Activated B cell treated with CpG ODN at 0.5 μM for 24 hours (primary cell): ENCODE results near the gene MTARC1. TPM values are rescaled to one million over a fixed set of nuclear protein-coding genes. Genes with fewer than 3 reads are reported as not detected.
A peak's percentile ranks its signal among the peaks of the same experiment; 100 is the strongest.

ENCODE experiments used
- ATAC-seq: fragments of 200-7000 bp; cut with Tn5 transposase; one replicate; pipeline ENCODE4 v1.10.0; 2021; ENCODE audit warnings: low read depth, mild to moderate bottlenecking, moderate library complexity
- CTCF ChIA-PET: fragments of 350-600 bp; sonication (Branson Sonifier 250); formaldehyde crosslinking; loops from one replicate; lab custom pipeline; 2021; ENCODE audit warnings: antibody characterized with exemption; lab: Charles Lee
- POLR2A ChIA-PET: fragments of 350-600 bp; sonication (Branson Sonifier 250); formaldehyde crosslinking; loops from one replicate; lab custom pipeline; 2021; ENCODE audit warnings: antibody characterized with exemption; lab: Charles Lee
- DNase-seq: peaks from one replicate; pipeline ENCODE4 v3.0.0; 2022
- H3K27ac Mint-ChIP-seq: one replicate; pipeline ENCODE4 v1.8.0; 2020; ENCODE audit warnings: mixed read lengths
- H3K27me3 Mint-ChIP-seq: one replicate; pipeline ENCODE4 v1.8.0; 2021; ENCODE audit warnings: mixed read lengths
- H3K36me3 Mint-ChIP-seq: one replicate; pipeline ENCODE4 v1.8.0; 2021; ENCODE audit warnings: low read depth, mixed read lengths
- H3K4me1 Mint-ChIP-seq: one replicate; pipeline ENCODE4 v1.8.0; 2021; ENCODE audit warnings: mixed read lengths
- H3K4me3 Mint-ChIP-seq: one replicate; pipeline ENCODE4 v1.8.0; 2020; ENCODE audit warnings: mild to moderate bottlenecking, mixed read lengths
- H3K9me3 Mint-ChIP-seq: one replicate; pipeline ENCODE4 v1.8.0; 2020; ENCODE audit warnings: mixed read lengths
- intact Hi-C: fragments of 100-400 bp; cut with micrococcal nuclease; formaldehyde crosslinking; loops from one replicate; pipeline ENCODE4 v1.15.1; 2024
- total RNA-seq: library from RNA; stranded (reverse); gene quantifications from 2 replicates; pipeline ENCODE4 v1.2.3, GENCODE V29; 2022
- TF ChIP-seq, protein P1 (sequence below): fragments of 200-600 bp; IDR thresholded peaks from one replicate; pipeline ENCODE4 v1.8.0; 2022; ENCODE audit warnings: antibody characterized with exemption, mild to moderate bottlenecking

Gene MTARC1
- total RNA-seq, 1 donor from 2014 or later: 2.2 TPM

DNA sequence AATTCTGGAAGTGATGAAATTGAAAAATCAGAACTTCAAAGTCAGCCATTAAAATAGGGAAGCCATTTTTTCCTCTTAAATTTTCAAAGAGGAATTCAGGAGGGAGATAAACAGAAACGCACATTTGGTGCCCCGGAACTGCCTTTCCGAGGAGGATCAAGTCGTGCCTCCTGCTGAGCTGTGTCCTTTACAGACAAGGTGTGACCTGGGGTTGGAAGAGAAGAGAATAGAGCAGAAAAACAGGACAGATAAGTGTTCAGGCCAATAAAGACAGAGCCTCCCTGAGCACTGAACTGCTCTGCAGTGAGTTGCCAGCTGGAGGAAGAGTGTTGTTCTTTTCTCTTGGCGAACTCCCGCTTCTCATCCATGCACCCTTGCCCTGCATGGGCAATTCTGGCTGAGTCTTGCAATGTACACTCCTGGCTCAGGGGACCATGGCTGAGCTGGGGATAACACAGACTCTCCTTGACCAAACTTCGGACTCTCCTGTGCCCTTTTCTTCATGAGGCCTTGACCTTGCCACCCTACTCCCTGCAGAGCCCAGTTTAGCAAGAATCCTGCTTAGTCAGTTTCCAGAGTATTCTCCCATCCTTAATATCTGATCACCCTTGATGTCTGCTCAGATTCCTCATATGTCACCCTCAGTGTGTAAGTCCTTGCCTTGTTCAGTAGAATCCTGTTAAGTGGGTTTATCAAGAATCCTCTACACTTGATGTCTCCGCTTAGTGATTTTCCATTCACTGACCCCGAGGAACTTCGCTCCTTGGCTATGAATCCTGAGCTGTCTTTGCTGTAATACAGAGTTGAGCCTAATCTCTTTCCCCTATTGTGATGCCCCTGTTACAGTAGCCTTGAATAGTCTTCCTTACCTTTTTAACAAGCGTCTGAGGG lies 1.3 kb upstream of the MTARC1 start:
- peaks cover 2% of the 10 kb centered on the region for H3K36me3 Mint-ChIP-seq
- DNase-seq (no peak), ATAC-seq (no peak)
- intact Hi-C loops: no loop called here
- H3K27ac Mint-ChIP-seq: no peak overlapping the region
- CTCF ChIA-PET: interaction anchor here (1.0 to 2.3 kb wide), 3 partner anchors 9 to 13 kb away, joined by 3 to 7 read pairs (median 3); no protein-coding TSS in a partner anchor
- peaks cover 8% of the 10 kb centered on the region for H3K4me1 Mint-ChIP-seq
- TF ChIP-seq, protein P1, sequence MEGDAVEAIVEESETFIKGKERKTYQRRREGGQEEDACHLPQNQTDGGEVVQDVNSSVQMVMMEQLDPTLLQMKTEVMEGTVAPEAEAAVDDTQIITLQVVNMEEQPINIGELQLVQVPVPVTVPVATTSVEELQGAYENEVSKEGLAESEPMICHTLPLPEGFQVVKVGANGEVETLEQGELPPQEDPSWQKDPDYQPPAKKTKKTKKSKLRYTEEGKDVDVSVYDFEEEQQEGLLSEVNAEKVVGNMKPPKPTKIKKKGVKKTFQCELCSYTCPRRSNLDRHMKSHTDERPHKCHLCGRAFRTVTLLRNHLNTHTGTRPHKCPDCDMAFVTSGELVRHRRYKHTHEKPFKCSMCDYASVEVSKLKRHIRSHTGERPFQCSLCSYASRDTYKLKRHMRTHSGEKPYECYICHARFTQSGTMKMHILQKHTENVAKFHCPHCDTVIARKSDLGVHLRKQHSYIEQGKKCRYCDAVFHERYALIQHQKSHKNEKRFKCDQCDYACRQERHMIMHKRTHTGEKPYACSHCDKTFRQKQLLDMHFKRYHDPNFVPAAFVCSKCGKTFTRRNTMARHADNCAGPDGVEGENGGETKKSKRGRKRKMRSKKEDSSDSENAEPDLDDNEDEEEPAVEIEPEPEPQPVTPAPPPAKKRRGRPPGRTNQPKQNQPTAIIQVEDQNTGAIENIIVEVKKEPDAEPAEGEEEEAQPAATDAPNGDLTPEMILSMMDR: no peak
- POLR2A ChIA-PET: no interaction called here
- peaks cover 4% of the 10 kb centered on the region for H3K9me3 Mint-ChIP-seq
- peaks cover 20% of the 10 kb centered on the region for H3K27me3 Mint-ChIP-seq
- H3K4me3 Mint-ChIP-seq: no peak overlapping the region

DNA sequence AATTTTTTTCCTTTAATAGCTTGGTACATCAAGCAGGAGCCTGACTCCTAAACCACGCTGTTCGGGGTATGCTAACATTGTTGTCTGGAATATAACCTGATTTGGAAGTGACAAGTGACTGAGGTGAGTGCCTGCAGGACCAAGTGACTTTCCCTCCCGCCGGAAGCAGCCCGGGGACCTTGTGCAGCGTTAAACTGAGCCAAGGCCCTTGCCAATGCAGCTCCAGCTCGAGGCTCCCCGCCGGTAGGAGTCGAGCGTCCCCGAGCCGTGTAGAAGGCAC lies 716 bp upstream of the MTARC1 start:
- Mint-ChIP-seq H3K36me3 (peaks cover 2% of the 10 kb centered on the region), H3K4me1 (peaks cover 8% of the 10 kb centered on the region), H3K9me3 (peaks cover 4% of the 10 kb centered on the region), H3K4me3 (peak overlapping the region; percentile 44), H3K27me3 (peaks cover 20% of the 10 kb centered on the region), H3K27ac (no peak overlapping the region)
- TF ChIP-seq, protein P1: no peak
- ATAC-seq (no peak), DNase-seq (no peak)
- intact Hi-C loops: no loop called here
- CTCF ChIA-PET: interaction anchor here (1.0 to 2.3 kb wide), 3 partner anchors 9 to 14 kb away, joined by 3 to 7 read pairs (median 3); no protein-coding TSS in a partner anchor
- POLR2A ChIA-PET: no interaction called here

DNA sequence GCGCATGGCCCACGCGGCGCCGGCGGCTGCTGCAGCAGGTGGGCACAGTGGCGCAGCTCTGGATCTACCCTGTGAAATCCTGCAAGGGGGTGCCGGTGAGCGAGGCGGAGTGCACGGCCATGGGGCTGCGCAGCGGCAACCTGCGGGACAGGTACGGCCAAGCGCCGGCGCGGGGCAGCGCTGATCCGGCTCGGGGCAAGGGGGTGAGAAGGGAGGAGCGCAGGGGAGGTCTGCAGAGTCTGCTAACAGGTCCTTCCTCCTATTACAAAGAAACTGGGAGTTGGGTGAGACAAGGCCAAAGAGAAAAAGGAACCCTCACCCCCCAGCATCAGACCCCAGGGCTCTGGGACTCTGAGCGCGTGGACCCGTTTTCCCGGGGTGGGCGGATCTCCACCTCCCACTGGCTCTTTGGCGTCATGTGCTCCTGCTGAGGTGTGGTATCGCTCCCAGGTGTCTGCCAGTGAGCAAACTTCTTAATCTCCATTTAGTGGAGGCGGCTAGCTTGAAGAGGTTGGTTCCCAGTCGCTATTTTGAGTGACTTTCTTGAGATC lies 431 bp downstream of the MTARC1 start:
- Mint-ChIP-seq H3K4me3 (peak overlapping the region; percentile 76), H3K27me3 (peaks cover 20% of the 10 kb centered on the region), H3K27ac (no peak overlapping the region), H3K9me3 (peaks cover 4% of the 10 kb centered on the region), H3K36me3 (no peaks in the 10 kb centered on the region), H3K4me1 (peaks cover 8% of the 10 kb centered on the region)
- ATAC-seq (peak; percentile 54), DNase-seq (no peak)
- ChIA-PET CTCF (interaction anchor here (1.4 to 2.3 kb wide), 2 partner anchors 10 to 12 kb away, joined by 3 to 7 read pairs; no protein-coding TSS in a partner anchor), POLR2A (no interaction called here)
- intact Hi-C loops: no loop called here
- TF ChIP-seq, protein P1: no peak

DNA sequence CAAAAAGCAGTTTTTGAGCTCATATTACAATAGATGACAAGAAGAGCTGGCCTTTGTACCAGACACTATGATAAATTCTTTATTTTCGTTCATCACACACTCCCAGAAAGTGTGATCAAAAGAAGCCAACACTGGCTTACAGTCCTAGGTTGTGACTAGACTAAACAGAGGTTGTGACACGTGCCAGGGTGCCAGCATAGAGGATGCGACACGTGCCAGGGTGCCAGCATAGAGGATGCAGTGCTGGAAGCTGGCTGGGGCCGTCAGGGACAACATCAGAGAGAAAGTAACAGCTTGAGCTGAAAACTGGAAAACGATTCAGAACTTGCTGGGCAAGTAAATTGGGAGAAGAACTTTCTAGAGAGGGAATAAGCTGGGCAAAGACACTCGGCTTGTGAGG lies 2.2 kb downstream of the MTARC1 start:
- intact Hi-C loops: no loop called here
- ChIA-PET CTCF (interaction anchor here (1.6 to 1.7 kb wide), 2 partner anchors 12 to 14 kb away, joined by 4 to 6 read pairs; no protein-coding TSS in a partner anchor), POLR2A (no interaction called here)
- peaks cover 4% of the 10 kb centered on the region for H3K9me3 Mint-ChIP-seq
- no peak overlapping the region for H3K4me3 Mint-ChIP-seq
- DNase-seq (no peak), ATAC-seq (no peak)
- no peak overlapping the region for H3K27ac Mint-ChIP-seq
- H3K36me3 Mint-ChIP-seq: no peaks in the 10 kb centered on the region
- TF ChIP-seq, protein P1: no peak
- peaks cover 8% of the 10 kb centered on the region for H3K4me1 Mint-ChIP-seq
- peaks cover 18% of the 10 kb centered on the region for H3K27me3 Mint-ChIP-seq

DNA sequence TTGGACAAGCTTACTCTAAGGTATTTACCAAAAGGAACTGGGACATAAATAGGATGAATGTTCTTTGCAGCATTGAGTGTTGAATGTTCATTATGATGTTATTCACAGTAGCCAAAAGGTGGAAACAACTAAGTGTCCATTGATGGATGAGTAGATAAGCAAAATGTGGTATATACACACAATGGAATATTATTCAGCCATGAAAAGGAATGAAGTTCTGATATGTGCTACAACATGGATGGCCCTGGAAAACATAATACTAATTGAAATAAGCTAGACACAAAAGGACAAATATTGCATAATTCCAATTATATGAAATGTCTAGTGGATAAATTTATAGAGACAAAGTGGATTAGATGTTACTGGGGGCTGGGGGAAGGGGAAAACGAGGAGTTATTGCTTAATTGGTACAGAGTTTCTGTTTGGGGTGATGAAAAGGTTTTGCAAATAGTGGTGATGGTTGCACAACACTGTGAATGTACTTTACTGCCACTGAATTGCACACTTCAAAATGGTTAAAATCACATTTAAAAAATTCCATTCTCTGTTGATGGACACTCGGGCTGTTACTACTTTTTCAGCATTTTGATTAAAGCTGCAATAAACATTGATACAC lies 2.9 kb downstream of the MTARC1 start:
- ATAC-seq (no peak), DNase-seq (no peak)
- H3K9me3 Mint-ChIP-seq: peaks cover 4% of the 10 kb centered on the region
- ChIA-PET CTCF (interaction anchor here (1.6 kb wide), 1 partner anchor 13 kb away, joined by 6 read pairs; no protein-coding TSS in a partner anchor), POLR2A (no interaction called here)
- intact Hi-C loops: no loop called here
- H3K4me3 Mint-ChIP-seq: no peak overlapping the region
- no peaks in the 10 kb centered on the region for H3K36me3 Mint-ChIP-seq
- TF ChIP-seq, protein P1: no peak
- no peak overlapping the region for H3K27ac Mint-ChIP-seq
- peaks cover 18% of the 10 kb centered on the region for H3K27me3 Mint-ChIP-seq
- peaks cover 8% of the 10 kb centered on the region for H3K4me1 Mint-ChIP-seq
